PFSK-1 (cell line): ENCODE measurements around the gene GRB2.

Experiments used
- POLR2AphosphoS5 ChIP-seq: IDR thresholded peaks from 2 replicates; pipeline ENCODE4 v1.6.1; 2012; ENCODE audit warnings: low read depth, mild to moderate bottlenecking, control low read depth, low read length, moderate library complexity
- REST ChIP-seq, 2 experiments: IDR thresholded peaks; 2 replicates each; pipeline versions ENCODE4 v1.6.1 to v1.8.0; 2011 to 2012; ENCODE audit warnings: low read depth in 2 of 2, low read length in 2 of 2, control low read depth in 1 of 2, inconsistent platforms in 1 of 2, mild to moderate bottlenecking in 1 of 2, moderate library complexity in 1 of 2; ENCODE audit not compliant: insufficient read depth in 1 of 2
- SIN3A ChIP-seq: IDR thresholded peaks from 2 replicates; pipeline ENCODE4 v1.6.1; 2012; ENCODE audit warnings: mild to moderate bottlenecking, low read length, moderate library complexity, borderline replicate concordance; ENCODE audit not compliant: insufficient read depth

DNA sequence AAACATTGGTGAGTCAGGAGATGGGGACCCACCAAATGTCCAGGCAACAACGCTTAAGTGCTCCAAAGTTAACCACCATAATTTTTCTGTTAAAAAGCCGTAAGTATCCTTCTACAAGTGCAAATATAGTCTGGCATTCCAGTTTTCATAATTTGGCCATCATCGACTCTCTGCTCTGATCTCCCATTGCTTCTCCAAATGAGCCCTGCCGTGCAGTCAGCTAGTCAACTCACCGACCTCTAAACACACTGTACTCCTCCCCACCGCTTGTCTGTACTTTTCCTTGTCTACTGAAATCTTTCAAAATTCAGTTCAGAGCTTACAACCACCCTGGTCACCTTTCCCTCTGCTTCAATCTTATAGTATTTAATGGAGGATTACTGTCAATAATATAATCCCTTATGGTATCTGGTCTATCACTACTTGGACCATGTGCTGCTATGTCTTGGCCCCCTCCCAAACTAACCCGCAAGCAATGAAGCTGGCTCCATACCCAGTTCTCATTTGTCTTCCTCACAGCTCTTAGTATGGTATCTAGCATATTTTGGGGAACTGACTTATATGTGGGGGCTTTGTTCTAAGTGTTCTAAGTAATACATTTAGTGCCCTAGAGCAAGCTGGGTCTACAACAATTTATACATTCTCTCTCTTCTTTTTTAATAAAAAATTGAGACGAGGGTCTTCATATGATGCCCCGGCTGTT lies 63.5 kb downstream of the GRB2 start:
- TF ChIP-seq POLR2AphosphoS5, result no peak
- no peak for TF ChIP-seq SIN3A
- TF ChIP-seq REST (IDR thresholded peaks at IDR 0.05; ENCODE audit: insufficient read depth in 1 of 2, low read depth in 2 of 2, low read length in 2 of 2), result no peak
